ENCODE data around the gene OBSCN. TPM values are rescaled to one million over a fixed set of nuclear protein-coding genes. Genes with fewer than 3 reads are reported as not detected.

OBSCN gene
- total and polyA plus RNA-seq, 2 of the 4 experiments (the other 2 are of a cell fraction) = 4.1 to 9.5 TPM

DNA sequence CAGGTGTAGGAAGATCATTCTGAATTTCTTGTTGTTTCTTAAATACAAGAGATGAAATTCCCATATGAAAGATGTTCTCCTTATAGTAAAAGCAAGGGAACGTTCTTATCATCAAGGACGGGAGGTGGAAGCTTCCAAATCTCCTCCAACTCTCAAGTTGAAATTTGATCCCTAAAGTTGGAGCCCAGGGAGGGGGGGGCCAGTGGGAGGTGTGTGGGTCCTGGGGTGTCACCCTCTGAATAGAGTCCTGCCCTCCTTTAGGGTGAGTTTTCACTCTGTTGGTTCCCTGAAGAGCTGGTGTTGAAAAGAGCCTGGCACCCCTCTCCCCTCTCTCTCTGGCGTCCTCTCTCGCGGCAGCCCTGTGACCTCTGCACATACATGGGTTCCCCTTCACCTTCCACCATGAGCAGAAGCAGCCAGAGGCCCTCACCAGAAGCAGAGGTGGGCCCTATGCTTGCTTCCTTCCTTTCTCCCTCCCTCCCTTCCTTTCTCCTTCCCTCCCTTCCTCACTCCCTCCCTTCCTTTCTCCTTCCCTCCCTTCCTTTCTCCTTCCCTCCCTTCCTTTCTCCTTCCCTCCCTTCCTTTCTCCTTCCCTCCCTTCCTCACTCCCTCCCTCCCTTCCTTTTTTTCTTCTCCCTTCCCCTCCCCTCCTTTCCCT is 218.8 kb downstream of the OBSCN start:
- intact Hi-C loops (cut with micrococcal nuclease) (no loop called here), in situ Hi-C loops (cut with MboI; ENCODE audit: low sequenced_read_pairs) (no loop called here), dilution Hi-C loops (cut with HindIII; ENCODE audit: low sequenced_read_pairs, unreplicated experiment) (no loop called here)
- Histone ChIP-seq H3K9me3 (ENCODE audit: control insufficient read depth, insufficient read depth, low read length) (no peaks in the 10 kb centered on the region), H3K9me1 (ENCODE audit: insufficient read depth, low read length) (peaks cover 5% of the 10 kb centered on the region; the same call in 1 of the 2 replicates), H2AK5ac (ENCODE audit: low read depth, low read length) (no peak overlapping the region), H3K18ac (ENCODE audit: low read depth, low read length) (no peak overlapping the region), H2AFZ (replicated peaks; ENCODE audit: low read length, poor library complexity) (no peak overlapping the region), H3K79me1 (ENCODE audit: low read depth in 1 of 2, low read length in 2 of 2) (peaks cover 2% of the 10 kb centered on the region in 2 experiments; a peak in 1 of 4 replicates), H2BK120ac (ENCODE audit: low read depth, low read length) (no peak overlapping the region), H3K27ac (ENCODE audit: insufficient read depth, low read length) (no peak overlapping the region), H3K4me1 (ENCODE audit: control insufficient read depth, insufficient read depth, low read length) (no peaks in the 10 kb centered on the region), H4K8ac (ENCODE audit: low read depth in 2 of 2, low read length in 2 of 2) (no peak overlapping the region), H3K23ac (ENCODE audit: low read depth, low read length) (no peak overlapping the region), H4K20me1 (ENCODE audit: insufficient read depth, low read length) (no peaks in the 10 kb centered on the region), H4K5ac (ENCODE audit: low read depth, low read length) (no peak overlapping the region), H3K36me3 (ENCODE audit: control insufficient read depth, insufficient read depth, low read length) (peaks cover 3% of the 10 kb centered on the region), H2BK20ac (ENCODE audit: low read depth, low read length) (no peak overlapping the region), H3K4ac (ENCODE audit: low read depth, low read length) (no peak overlapping the region), H3K14ac (replicated peaks; ENCODE audit: low read depth, low read length) (no peak overlapping the region), H3K56ac (ENCODE audit: extremely low read depth, insufficient read depth, low read length) (no peak overlapping the region), H3K4me3 (ENCODE audit: insufficient read depth, low read depth, low read length) (no peak overlapping the region), H3K4me2 (ENCODE audit: low read depth, low read length) (no peak overlapping the region), H3K27me3 (ENCODE audit: control insufficient read depth, insufficient read depth, low read length) (no peaks in the 10 kb centered on the region), H3K9ac (ENCODE audit: low read depth, low read length) (no peak overlapping the region), H2BK15ac (ENCODE audit: low read depth, low read length) (no peak overlapping the region), H2BK5ac (ENCODE audit: low read depth, low read length, poor library complexity, severe bottlenecking) (no peak overlapping the region), H2AK9ac (replicated peaks; ENCODE audit: low read depth, low read length, poor library complexity) (no peak overlapping the region), H4K91ac (ENCODE audit: insufficient read depth, low read depth, low read length) (no peak overlapping the region)
- 80% methylated on average over 2 of the region's 5 CpGs; no CpG with 5 or more reads in 1 of the 2 experiments for WGBS, 2 experiments (ENCODE audit: extremely low coverage in 2 of 2, insufficient read length in 1 of 2)
- TF ChIP-seq FOS (IDR thresholded peaks at IDR 0.05; ENCODE audit: low read depth, low read length) (no peak), MAZ (IDR thresholded peaks at IDR 0.05; ENCODE audit: borderline replicate concordance, low read depth, low read length) (no peak), NFE2L2 (IDR thresholded peaks at IDR 0.05; ENCODE audit: low read depth, low read length) (no peak), BHLHE40 (IDR thresholded peaks at IDR 0.05; ENCODE audit: low read depth, low read length) (no peak), MXI1 (IDR thresholded peaks at IDR 0.05; ENCODE audit: borderline replicate concordance, low read depth, low read length) (no peak), RCOR1 (IDR thresholded peaks at IDR 0.05; ENCODE audit: insufficient replicate concordance, low read length) (no peak), SMC3 (IDR thresholded peaks at IDR 0.05; ENCODE audit: low read depth, low read length) (no peak), RAD21 (IDR thresholded peaks at IDR 0.05; ENCODE audit: low read length) (no peak), POLR2A (IDR thresholded peaks at IDR 0.05; ENCODE audit: low read depth, low read length) (no peak), CHD1 (IDR thresholded peaks at IDR 0.05; ENCODE audit: low read depth, low read length) (no peak), RFX5 (IDR thresholded peaks at IDR 0.05; ENCODE audit: low read depth, low read length) (no peak)
- TF ChIP-seq, protein P1, sequence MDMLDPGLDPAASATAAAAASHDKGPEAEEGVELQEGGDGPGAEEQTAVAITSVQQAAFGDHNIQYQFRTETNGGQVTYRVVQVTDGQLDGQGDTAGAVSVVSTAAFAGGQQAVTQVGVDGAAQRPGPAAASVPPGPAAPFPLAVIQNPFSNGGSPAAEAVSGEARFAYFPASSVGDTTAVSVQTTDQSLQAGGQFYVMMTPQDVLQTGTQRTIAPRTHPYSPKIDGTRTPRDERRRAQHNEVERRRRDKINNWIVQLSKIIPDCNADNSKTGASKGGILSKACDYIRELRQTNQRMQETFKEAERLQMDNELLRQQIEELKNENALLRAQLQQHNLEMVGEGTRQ (IDR thresholded peaks at IDR 0.05; ENCODE audit: low read depth, low read length) = no peak
- ChIA-PET POLR2A (ENCODE audit: unreplicated experiment) (interaction anchor here (0.6 kb wide), 1 partner anchor 160 kb away, joined by 13 read pairs; no protein-coding TSS in a partner anchor), CTCF (interaction anchor here (0.6 kb wide), 1 partner anchor 38 kb away, joined by 6 read pairs; no protein-coding TSS in a partner anchor)
- no TSS peak for BruUV-seq (replicated peaks)
- DNase-seq = no peak
- ATAC-seq (ENCODE audit: low read depth) = no peak
